Measurements from ENCODE around the gene DHX36.

GRCh38 chr3:154243353-154243752, 80.9 kb downstream of the DHX36 start:
- TF ChIP-seq CTCF (IDR thresholded peaks at IDR 0.05): no peak
- peak in 1 of 2 donors; percentile 73 for TF ChIP-seq POLR2AphosphoS5 (IDR thresholded peaks at IDR 0.05; ENCODE audit: insufficient read depth in 1 of 2, low read depth in 1 of 2)

Measured in vagina (tissue), 2 donors.